Prostate gland (tissue), 2 donors: ENCODE measurements around the gene NME3.

Experiments
- CTCF ChIP-seq, 4 experiments: fragments of 200-600 bp in 2 of 4; fragments of 450-650 bp in 2 of 4; sonication (generic) in 2 of 4; IDR thresholded peaks; 1 replicate in 3 of 4; 2 replicates in 1 of 4; pipeline ENCODE4 v1.5.1; 2016 to 2019; ENCODE audit warnings: antibody characterized with exemption in 4 of 4, mild to moderate bottlenecking in 2 of 4, moderate library complexity in 2 of 4
- POLR2A ChIP-seq: fragments of 450-650 bp; IDR thresholded peaks from one replicate; pipeline ENCODE4 v1.6.1; 2016; ENCODE audit warnings: antibody characterized with exemption, mild to moderate bottlenecking

- TF ChIP-seq CTCF (IDR thresholded peaks at IDR 0.05): no peak
- no peak for TF ChIP-seq POLR2A
Measured at GRCh38 chr16:1734123-1734522, 37.2 kb downstream of the NME3 start.
